ENCODE data around the gene SMYD5. TPM values are rescaled to one million over a fixed set of nuclear protein-coding genes. Genes with fewer than 3 reads are reported as not detected.

The SMYD5 gene
- total RNA-seq, 1 donor from 2014 or later = 25.2 TPM

DNA sequence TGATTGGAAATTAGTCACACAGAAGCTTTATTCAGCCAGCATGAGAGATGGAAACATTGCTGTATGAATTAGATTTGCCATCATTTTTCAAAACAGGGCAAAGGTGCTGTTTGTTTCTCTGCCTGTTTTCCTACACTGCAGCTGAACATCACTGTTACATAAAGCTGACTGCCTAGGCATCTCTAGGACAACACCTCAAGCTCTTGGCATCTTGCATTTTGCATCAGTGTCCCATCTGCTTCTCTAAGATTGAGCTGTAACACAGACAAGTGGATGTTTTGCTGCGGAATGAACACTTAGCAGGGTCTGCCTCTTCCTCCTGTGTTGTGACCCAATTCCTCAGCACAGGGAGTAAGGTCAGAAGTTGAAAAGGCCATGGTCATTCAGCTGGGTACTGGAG, 24.9 kb downstream of the SMYD5 start:
- no peak for DNase-seq (ENCODE audit: low read depth)

DNA sequence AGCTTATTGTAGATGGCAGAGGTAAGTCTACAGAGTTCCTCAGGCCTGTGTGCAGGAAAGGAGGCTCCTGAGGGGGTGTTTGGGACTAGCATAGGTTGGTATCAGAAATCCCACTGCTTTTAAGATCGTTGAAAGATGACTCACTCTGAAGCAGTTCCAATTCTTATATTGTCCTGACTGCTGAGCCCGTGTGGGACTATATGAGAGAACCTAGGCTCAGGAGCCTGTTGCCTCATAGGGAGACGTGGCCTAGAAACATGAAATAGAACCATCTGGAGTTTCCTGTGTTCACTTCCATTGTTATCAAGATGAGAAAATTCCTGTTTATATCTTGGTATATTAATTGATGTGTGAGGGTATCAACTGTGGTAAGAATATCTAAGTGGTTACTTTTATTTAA, 25.7 kb downstream of the SMYD5 start:
- no peak for DNase-seq (ENCODE audit: low read depth)

DNA sequence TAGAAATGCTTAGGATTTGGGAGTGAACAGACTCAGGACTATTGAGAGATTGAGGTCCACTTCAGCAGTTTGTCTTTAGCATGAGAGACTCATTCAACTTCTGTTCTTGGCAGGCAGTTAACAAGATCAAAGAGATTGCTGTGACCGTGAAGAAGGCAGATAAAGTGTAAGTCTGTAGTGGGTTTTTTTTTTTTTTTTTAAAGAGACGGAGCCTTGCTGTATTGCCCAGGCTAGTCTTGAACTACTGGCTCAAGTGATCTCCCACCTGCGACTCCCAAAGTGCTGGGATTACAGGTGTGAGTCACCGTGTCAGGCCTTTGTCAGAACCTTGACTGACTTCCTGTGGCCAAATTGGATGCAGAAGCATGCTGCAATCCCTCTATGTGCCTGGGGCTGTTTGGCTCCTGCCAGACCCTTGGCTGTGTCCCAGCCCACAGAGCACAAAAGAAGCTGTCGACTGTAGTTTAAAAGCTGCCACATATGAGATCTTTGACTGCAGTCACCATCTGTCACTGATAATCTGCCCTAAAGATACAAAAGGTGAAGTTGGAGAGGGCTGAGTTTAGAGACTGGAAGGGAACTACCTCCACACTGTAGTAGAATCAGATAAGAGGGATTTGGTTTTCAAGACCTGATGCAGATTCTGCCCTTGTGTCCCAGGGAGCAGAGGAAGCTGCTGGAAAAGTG, 30.0 kb downstream of the SMYD5 start:
- peak; percentile 89 for DNase-seq (ENCODE audit: low read depth)

DNA sequence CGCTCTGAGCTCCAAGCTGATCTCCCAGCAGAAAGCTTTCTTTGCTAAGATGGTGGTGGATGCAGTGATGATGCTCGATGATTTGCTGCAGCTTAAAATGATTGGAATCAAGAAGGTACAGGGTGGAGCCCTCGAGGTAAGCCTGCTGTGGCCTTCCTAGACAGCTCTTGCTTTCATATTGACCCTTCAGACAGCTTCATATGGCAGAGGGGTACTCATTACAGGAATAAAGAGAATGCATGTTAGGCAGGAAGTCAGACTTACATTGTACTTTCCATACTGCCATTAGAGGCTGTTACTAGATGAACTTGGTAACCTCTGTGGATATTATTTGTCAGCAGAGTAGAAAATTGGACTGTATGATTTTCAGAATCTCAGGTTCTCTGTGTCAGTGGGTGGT, 30.5 kb downstream of the SMYD5 start:
- DNase-seq (ENCODE audit: low read depth) = no peak

DNA sequence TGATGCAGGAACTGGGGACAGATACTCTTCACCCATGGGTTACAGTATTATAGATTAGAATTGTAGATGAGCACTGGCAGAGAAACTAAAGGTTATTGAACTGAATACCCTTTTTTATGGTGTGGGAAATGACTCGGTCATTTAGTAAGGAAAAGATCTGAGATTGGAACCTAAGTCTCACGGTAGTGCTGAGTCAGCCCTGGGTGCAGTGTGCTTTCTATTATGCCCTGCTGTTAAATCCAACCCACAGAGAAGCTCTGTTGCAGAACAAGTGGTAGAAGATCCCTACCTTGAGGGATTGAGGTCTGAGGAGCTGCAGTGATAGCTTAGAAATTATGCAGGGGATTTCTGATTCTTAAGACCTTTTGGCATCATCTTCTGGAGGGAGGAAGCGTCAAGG, 32.8 kb downstream of the SMYD5 start:
- peak; percentile 31 for DNase-seq (ENCODE audit: low read depth)

DNA sequence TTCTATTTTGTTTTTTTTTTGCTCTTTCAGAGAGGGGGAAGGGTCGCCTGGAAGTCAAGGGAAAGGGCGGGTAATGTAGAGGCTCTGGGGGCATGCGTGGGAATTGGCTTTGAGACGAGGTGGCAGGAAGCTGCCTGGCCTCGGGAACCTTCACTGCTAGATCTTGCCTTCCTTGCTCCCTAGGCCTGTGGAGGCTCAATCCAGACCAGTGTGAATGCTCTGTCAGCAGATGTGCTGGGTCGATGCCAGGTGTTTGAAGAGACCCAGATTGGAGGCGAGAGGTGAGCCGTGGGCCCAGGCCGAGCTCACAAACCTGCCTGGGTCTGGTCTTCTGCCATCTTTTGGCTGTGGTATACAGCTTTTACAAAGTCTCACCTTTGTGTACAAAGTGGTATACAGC, 35.6 kb downstream of the SMYD5 start:
- DNase-seq (ENCODE audit: low read depth) = no peak

DNA sequence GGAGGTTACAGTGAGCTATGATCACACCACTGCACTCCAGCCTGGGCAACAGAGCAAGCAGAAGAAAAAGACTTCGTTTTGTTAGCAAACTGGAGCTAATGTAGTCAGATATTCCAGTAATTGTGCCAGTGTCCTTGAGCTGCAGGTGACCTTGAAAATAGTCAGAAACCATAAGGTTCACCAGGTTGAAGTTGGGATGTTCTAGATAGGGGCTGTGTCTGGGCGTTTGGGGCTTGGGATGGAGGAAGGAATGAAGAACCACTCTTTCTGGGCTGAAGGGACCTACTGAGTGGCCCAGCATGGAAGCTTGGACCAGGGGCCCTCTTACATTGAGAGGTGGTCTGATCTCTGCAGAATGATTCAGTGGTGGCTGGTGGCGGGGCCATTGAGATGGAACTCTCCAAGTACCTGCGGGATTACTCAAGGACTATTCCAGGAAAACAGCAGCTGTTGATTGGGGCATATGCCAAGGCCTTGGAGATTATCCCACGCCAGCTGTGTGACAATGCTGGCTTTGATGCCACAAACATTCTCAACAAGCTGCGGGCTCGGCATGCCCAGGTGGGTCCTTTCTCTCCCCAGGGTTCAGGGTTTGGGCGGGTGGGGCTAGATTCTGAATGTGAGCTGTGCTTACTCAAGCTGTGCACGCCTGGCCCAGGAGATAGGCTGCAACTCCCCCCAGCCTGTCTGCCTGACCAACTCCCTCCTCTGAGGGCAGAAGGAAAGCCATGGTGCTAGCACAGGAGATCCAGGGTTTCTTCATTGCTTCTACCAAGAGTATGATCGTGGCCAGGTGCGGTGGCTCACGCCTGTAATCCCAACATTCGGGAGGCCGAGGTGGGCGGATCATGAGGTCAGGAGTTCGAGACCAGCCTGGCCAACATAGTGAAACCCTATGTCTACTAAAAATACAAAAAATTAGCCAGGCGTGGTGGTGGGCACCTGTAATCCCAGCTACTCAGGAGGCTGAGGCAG, 37.1 kb downstream of the SMYD5 start:
- no peak for DNase-seq (ENCODE audit: low read depth)

DNA sequence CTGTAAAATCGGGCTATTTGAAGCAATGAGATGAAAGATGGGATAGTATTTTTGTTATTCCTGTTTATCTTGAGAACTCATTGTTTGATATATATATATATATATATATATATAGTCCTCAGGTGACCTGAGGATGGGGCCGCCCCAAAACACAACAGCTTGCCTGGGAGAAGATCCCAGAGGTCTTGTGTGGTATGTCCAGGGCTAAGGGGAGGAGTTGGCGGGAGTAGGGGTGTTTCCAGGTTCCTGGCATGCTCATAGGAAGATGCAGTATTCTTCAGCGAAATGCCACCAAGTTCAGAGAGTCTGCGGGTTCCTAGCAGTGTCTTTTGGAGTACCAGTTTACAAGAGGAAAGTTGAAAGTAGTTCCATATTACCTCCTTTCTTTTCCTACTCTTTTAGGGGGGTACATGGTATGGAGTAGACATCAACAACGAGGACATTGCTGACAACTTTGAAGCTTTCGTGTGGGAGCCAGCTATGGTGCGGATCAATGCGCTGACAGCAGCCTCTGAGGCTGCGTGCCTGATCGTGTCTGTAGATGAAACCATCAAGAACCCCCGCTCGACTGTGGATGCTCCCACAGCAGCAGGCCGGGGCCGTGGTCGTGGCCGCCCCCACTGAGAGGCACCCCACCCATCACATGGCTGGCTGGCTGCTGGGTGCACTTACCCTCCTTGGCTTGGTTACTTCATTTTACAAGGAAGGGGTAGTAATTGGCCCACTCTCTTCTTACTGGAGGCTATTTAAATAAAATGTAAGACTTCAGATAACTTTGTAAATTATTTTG, 38.4 kb downstream of the SMYD5 start:
- no peak for DNase-seq (ENCODE audit: low read depth)

DNA sequence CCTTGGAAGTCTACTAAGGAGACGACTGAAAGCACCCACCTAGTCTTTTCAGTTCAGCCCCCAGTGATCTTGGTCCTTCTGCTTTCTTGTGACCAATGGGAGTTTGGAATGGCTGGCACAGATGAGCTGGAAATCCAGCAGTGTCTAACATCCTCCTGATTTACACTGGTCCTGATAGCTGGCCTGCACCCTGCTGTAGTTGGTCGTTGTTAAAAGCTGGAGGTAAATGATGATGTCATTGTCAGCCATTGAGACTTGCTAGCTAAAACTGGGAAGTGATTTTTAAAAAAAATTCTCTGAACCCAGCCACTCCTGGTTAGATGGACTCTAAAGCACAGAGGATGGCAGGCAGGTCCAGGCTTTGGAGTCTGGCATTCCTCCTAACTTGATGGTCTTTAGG, 39.4 kb downstream of the SMYD5 start:
- DNase-seq (ENCODE audit: low read depth) = no peak

DNA sequence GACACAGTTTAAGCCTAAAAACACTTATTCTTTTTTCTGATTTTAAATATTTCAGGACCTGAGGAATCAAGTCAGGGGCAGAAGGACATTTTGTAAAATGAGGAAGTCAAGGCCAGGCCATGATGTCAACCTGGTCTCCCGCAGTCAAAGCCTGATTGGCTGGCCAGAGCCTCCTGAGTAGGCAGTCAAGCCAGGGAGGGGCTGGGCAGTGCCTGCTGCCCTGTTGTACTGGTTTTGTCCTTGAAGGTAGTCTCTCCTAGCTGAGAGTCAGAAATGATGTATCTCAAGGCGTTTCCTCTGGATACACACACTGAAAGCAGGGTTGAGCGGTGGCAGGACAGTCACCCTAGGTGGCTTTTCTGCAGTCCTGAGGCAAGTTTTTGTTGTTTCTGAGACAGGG, 39.9 kb downstream of the SMYD5 start:
- DNase-seq (ENCODE audit: low read depth) = no peak

DNA sequence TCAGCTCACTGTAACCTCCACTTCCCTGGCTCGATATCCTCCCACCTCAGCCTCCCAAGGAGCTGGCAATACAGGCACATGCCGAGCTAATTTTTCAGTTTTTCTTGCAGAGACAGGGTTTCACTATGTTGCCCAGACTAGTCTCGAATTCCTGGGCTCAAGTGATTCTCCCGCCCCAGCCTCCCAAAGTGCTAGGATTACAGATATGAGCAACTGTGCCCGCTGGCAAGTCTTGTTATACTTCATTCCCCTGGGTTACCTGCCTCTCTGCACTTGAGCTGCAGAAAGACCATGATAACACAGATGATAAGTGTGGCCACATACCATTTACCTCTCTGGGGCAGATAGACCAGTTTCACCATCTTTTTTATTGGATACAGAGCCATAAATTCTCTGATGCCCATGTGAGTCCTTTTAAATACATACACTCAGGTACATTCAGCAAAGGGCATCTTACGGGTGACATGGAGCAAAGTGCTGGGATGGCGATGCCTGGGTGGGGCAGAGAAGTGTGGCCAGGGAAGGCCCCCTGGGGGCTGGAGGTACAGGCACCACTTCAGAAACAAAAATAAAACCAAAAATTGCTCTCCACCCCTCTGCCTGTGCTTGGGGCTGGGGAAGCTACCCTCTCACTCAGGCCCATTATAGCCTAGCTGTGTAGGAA, 40.4 kb downstream of the SMYD5 start:
- DNase-seq (ENCODE audit: low read depth) = no peak

DNA sequence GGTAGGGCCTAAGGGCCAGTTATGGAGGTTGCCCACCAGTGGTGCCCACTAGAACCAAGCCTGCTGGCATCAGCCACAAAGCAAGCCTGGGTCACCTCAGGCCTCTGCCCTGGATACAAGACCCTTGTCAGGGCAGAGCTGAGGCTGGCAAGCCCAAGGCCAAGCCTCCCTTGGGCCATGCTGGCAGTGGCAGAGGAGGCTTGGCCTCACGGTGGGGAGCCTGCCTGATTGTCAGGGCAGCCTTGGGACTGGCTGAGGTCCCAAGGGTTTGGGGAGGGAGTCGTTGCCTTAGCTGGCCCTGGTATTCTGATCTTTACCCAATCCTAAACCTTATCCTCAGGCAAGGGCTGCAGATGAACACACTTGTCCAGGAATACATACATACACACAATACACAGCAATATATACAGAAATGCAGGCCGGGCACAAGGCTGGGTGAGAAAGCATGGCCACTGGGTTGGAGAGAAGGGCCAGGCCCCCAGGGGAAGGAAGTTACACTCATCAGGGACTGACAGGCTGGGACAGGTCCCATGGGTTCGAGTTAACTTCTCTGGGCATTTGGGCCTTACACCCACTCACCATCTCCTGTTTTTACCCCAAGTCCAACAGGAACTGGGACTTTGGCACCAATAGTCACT, 41.1 kb downstream of the SMYD5 start:
- no peak for DNase-seq (ENCODE audit: low read depth)

DNA sequence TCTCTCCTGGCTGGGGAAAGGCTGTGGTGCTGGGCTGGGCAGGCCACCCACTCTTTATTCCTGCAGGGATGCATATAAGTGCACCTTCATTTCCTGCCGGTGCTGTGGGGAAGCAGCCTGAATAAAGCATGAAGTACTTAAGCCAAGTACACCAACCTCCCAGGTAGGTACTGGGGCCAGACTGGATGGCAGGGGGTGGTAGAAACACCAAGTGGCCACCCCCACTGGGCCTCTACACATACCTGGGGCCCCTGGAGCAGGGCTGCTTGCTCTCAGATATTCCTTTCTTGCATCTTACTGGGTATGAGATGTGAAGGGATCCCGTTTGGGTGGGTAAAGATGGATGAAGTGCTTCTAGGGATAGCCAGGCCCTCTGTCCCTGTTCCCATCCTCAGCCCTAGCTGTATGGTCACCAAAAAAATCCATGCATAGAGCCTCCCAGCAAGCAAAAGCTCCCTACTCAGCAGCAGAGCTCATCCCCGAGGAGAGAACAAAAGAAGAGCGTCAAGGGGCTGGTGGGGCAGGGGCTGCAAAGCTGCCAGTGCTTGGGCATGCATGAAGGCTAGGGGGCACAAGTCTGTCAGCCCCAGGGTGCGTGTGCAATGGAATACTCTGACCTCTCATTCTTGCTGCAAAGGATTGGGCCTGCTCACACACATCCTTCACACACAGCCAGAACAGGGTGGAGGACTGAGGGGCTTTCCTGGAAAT, 42.0 kb downstream of the SMYD5 start:
- DNase-seq (ENCODE audit: low read depth) = no peak

DNA sequence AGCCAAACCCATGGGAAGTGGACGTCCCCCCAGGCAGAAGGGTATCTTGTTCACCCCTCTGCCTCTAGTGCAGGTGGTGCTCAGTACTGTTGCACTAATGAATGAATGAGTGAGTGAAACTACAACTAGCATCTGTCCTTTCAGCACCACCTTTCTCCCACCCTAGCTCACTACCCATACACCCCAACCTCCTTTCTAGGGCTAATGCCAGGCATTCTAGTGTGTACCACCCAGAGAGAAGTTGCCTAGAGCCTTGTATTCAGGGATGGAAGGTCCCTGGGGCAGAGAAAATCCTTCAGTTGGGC, 42.5 kb downstream of the SMYD5 start:
- DNase-seq (ENCODE audit: low read depth) = no peak

DNA sequence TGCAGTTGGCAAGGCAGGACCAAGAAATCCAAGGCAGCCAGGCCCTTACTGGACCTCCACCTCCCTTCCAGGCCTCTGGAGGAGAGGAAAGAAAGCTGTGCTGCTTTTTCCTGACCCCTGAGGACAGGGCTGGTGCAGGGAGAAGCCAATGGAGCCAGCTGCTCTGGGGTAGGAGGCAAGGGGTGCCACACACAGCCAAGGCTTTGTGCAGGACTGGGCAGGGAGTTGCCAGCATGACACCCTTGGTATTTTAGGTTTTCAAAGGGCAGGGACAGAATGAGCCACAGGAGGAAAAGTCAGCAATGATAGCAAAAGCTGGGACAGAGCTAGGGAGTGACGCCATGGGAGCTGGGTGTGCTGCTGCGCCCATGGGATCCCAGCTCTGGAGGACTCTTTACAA, 43.0 kb downstream of the SMYD5 start:
- DNase-seq (ENCODE audit: low read depth) = no peak

DNA sequence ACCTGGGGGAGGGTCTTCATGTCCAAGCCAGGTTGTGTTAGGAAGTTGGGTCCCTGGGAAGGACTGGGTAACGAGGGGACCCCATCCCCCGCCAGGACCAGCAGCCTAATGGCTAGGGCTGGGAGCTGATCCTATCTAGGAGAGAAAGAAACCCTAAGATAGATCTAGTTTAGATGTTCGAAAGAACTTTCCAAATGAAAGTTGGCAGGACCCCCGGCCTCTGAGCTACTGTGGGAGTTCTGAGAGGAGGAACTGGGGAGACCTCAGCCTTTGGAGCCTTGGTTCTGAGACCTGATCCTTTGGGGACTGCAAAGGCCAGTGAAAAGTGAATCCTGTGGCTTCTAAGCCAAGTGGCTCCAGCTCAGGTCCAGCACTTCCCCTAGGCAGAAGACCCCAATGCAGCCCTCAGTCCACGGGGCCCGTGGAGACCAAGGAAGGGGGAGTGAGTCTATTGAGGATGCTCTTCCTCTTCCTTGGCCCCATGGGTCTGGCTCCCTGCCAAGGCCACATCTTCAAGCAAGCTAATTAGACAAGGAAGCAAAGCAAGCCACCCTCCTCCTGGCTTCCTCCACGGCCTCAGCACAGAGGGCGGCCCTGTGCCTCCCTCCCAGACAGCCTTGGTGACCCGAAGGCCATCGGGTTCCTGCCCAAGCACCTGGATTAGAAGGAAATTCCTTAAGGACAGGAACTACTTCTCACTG, 43.5 kb downstream of the SMYD5 start:
- no peak for DNase-seq (ENCODE audit: low read depth)

DNA sequence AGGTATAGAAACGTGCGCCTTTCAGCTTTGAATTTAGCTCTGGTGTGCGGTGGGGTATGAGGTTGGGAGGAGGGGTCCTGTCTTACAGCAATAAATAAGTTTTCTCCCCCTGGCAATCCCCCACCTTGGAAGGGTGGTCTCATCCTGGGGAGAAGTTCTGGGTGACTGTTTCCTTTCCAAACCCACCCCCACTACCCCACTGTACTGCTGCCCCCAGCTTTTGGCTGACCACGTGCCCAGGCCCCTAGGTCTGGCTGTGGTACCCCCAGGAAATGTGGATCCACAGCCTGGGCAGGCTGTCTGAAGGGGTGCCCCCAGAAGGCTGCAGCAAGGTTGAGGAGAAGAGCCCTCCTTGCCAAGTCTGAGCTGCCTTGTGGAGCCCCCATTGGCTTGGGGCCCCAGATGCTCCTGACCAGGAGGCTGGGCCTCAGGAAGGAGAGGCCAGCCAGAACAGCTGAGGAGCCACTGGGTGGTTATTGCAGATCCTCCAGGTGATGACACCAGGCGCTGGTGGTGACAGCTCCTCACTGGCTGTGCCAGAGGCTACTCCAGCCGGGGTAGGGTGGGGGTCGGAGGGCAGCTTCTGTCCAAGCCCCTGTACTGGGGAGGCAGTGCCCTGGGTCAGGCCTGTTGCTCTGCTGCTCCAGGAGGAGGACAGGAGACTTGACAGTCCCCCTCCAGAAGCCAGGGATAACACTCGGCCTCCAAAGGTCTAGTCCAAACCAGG, 44.3 kb downstream of the SMYD5 start:
- no peak for DNase-seq (ENCODE audit: low read depth)

DNA sequence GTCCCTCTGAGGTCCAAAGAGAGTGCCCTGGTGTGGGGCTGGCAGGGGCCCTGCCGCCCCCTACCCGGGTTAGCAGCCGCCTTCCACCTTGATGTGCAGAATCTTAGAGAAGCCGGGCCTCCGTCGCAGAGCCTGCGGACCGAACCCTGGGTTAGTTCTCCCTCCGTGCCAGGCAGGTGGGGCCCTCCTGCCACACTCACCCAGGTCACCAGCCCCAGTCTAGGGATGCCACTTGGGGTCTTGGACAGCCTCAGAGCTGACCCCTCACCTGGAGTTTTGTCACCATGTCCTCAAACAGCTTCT, 44.8 kb downstream of the SMYD5 start:
- DNase-seq (ENCODE audit: low read depth) = no peak

DNA sequence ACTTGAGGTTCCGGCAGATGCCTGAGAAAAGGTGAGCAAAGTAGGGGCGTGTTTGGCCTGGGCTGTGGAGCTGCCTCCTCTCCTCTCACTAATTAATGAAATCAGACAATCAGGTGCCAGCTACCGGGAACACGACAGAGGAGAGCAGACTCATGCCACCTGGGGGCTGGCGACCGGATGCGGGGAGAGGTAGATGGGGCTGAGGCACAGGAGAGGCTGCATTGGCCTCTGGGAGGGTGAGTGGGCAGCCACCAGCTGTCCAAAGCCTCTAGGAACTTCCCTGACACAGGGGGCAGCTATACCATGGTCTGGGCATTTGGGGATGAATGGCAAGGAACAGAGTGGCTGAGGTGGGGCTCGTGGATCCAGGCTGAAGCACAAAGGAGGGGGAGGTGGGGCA, 45.2 kb downstream of the SMYD5 start:
- no peak for DNase-seq (ENCODE audit: low read depth)
